IPS DF 6.9 (cell line): ENCODE measurements around the gene BAX.

Experiments
- DNase-seq: peaks from one replicate; pipeline ENCODE4 v3.0.0-alpha.2; 2013; ENCODE audit warnings: low read depth, low spot score
- H3K27ac ChIP-seq: one replicate; pipeline ENCODE4 v1.5.1; 2013; ENCODE audit warnings: low read length, control low read depth
- H3K27me3 ChIP-seq: 2 replicates; pipeline ENCODE4 v1.6.1; 2013; ENCODE audit warnings: mild to moderate bottlenecking, low read length; ENCODE audit not compliant: control insufficient read depth, insufficient read depth
- H3K36me3 ChIP-seq: 2 replicates; pipeline ENCODE4 v1.6.1; 2013; ENCODE audit warnings: low read length; ENCODE audit not compliant: control insufficient read depth, insufficient read depth
- H3K4me1 ChIP-seq: 2 replicates; pipeline ENCODE4 v1.6.1; 2013; ENCODE audit warnings: low read length; ENCODE audit not compliant: control insufficient read depth, insufficient read depth
- H3K4me3 ChIP-seq: 2 replicates; pipeline ENCODE4 v1.5.1; 2013; ENCODE audit warnings: mild to moderate bottlenecking, low read length
- H3K9me3 ChIP-seq: 2 replicates; pipeline ENCODE4 v1.6.1; 2013; ENCODE audit warnings: low read length, inconsistent platforms; ENCODE audit not compliant: control insufficient read depth, insufficient read depth
- WGBS: extraction: QIAGEN DNeasy Blood & Tissue Kit; methylation state at CpG from one replicate; pipeline ENCODE4 v1.1.7; 2013; ENCODE audit warnings: mixed read lengths, missing lambda C conversion rate; ENCODE audit not compliant: insufficient read length, insufficient coverage; 5-methylcytosine and 5-hydroxymethylcytosine counted together

BAX gene

GRCh38 chr19:48928164-48929025, 26.3 kb upstream of the BAX start:
- Histone ChIP-seq H3K4me3 (no peak overlapping the region), H3K27me3 (no peaks in the 10 kb centered on the region; the same call in 1 of the 2 replicates), H3K4me1 (no peaks in the 10 kb centered on the region), H3K9me3 (no peaks in the 10 kb centered on the region), H3K36me3 (no peaks in the 10 kb centered on the region), H3K27ac (no peak overlapping the region)
- no CpG with 5 or more reads among the region's 15 CpGs for WGBS
- no peak for DNase-seq

- Histone ChIP-seq H3K27ac (no peak within 1 kb of the TSS), H3K4me1 (no peaks in the 10 kb centered on the region), H3K36me3 (no peaks in the 10 kb centered on the region), H3K9me3 (no peaks in the 10 kb centered on the region), H3K4me3 (peak within 1 kb of the TSS; percentile 33; the same call in 1 of the 2 replicates), H3K27me3 (no peaks in the 10 kb centered on the region; the same call in 1 of the 2 replicates)
- WGBS = no CpG with 5 or more reads among the region's 43 CpGs
- peak; percentile 97 for DNase-seq
Observed at GRCh38 chr19:48933382-48933932, 21.2 kb upstream of the BAX start, which contains the start of gene DHDH. TSS of gene DHDH (plus strand) at chr19:48933699. CDS start at chr19:48933722, 23 bp downstream.

GRCh38 chr19:48934837-48935236, 19.8 kb upstream of the BAX start:
- Histone ChIP-seq H3K27me3 (no peaks in the 10 kb centered on the region; the same call in 1 of the 2 replicates), H3K4me1 (no peaks in the 10 kb centered on the region), H3K4me3 (no peak overlapping the region), H3K36me3 (no peaks in the 10 kb centered on the region), H3K27ac (no peak overlapping the region), H3K9me3 (no peaks in the 10 kb centered on the region)
- DNase-seq = no peak
- no CpG with 5 or more reads among the region's 19 CpGs for WGBS

DNA sequence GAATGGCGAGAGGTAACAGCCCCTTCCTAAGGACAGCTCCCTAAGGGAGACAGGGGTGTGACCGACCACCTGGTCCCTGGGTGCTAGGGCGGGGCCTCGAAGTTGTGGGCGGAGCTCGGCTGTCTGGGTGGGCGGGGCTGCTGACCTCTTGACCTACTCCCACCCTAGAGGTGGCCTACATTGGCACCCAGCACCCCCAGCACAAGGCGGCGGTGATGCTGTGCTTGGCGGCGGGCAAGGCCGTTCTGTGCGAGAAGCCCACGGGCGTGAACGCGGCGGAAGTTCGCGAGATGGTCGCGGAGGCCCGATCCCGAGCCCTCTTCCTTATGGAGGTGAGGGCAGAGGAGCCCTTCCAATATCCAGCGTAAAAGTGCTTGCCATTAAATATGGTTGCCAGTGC, 18.8 kb upstream of the BAX start:
- no peak overlapping the region for H3K4me3 ChIP-seq
- H3K9me3 ChIP-seq = no peaks in the 10 kb centered on the region
- H3K4me1 ChIP-seq = no peaks in the 10 kb centered on the region
- no peaks in the 10 kb centered on the region; the same call in 1 of the 2 replicates for H3K27me3 ChIP-seq
- no peak overlapping the region for H3K27ac ChIP-seq
- no peaks in the 10 kb centered on the region for H3K36me3 ChIP-seq
- WGBS = no CpG with 5 or more reads among the region's 25 CpGs
- no peak for DNase-seq

GRCh38 chr19:48938256-48938655, 16.4 kb upstream of the BAX start:
- Histone ChIP-seq H3K27ac (no peak overlapping the region), H3K9me3 (no peaks in the 10 kb centered on the region), H3K36me3 (no peaks in the 10 kb centered on the region), H3K27me3 (no peaks in the 10 kb centered on the region), H3K4me1 (no peaks in the 10 kb centered on the region), H3K4me3 (no peak overlapping the region)
- DNase-seq = no peak
- WGBS = no CpG with 5 or more reads among the region's 7 CpGs

DNA sequence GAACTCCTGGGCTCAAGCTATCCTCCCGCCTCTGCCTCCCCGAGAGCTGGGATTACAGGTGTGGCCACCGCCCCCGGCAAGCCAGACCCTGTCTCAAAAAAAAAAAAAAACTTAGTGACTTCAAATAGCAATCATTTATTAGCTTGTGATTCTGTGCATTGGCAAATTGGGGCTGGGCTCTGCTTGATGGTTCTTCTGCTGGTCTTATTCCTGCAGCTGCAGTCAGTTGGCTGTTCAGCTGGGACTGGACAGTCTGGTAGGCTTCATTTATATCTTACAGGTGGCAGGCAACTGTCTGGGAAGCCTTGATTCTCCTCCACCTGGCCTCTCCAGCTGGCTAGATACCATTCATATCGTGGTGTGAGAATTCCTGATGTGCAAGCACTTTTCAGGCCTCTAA, 13.8 kb upstream of the BAX start:
- DNase-seq = no peak
- Histone ChIP-seq H3K9me3 (no peaks in the 10 kb centered on the region), H3K4me3 (no peak overlapping the region), H3K27ac (no peak overlapping the region), H3K36me3 (no peaks in the 10 kb centered on the region), H3K27me3 (no peaks in the 10 kb centered on the region), H3K4me1 (no peaks in the 10 kb centered on the region)
- WGBS = no CpG with 5 or more reads among the region's 5 CpGs

DNA sequence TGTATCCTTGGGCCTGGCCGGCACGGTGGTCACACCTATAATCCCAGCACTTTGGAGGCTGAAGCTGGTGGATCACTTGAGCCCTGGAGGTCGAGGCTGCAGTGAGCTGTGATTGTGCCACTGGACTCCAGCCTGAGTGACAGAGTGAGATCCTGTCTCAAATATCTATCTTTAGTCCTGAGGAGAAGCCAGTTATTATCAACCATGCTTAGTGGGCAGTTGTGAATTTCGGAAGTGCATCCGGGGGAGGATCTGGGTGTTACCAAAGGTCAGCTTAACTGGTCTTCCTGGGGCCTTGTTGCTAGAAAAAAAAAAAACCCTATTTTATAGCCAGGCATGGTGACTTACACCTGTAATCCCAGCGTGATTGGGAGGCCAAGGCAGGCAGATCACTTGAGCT, 11.6 kb upstream of the BAX start:
- Histone ChIP-seq H3K36me3 (no peaks in the 10 kb centered on the region), H3K4me1 (no peaks in the 10 kb centered on the region), H3K27ac (no peak overlapping the region), H3K27me3 (no peaks in the 10 kb centered on the region), H3K9me3 (no peaks in the 10 kb centered on the region), H3K4me3 (no peak overlapping the region)
- DNase-seq = no peak
- WGBS = no CpG with 5 or more reads among the region's 6 CpGs

DNA sequence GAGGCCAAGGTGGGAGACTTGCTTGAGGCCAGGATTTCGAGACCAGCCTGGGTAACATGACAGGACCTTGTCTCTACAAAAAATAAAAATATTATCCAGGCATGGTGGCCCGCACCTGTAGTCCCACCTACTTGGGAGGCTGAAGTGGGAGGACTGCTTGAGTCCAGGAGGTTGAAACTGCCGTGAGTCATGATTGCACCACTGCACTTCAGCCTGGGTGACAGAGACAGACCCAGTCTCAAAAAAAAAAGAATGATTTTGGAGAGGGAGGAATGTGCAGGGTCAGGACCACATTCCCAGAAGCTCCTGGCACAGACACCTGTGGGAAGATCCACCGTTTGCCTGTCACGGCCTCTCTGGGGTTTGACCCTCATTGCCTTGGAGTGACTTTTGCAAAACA, 9.3 kb upstream of the BAX start:
- H3K27me3 ChIP-seq = no peaks in the 10 kb centered on the region
- H3K27ac ChIP-seq = no peak overlapping the region
- no peak overlapping the region for H3K4me3 ChIP-seq
- no peaks in the 10 kb centered on the region for H3K9me3 ChIP-seq
- H3K4me1 ChIP-seq = no peaks in the 10 kb centered on the region
- WGBS = no CpG with 5 or more reads among the region's 5 CpGs
- no peak for DNase-seq
- H3K36me3 ChIP-seq = no peaks in the 10 kb centered on the region

GRCh38 chr19:48945817-48946216, 8.9 kb upstream of the BAX start:
- H3K9me3 ChIP-seq = no peaks in the 10 kb centered on the region
- no peaks in the 10 kb centered on the region for H3K36me3 ChIP-seq
- no peak for DNase-seq
- H3K27me3 ChIP-seq = no peaks in the 10 kb centered on the region
- H3K4me1 ChIP-seq = no peaks in the 10 kb centered on the region
- no CpG with 5 or more reads among the region's 2 CpGs for WGBS
- H3K27ac ChIP-seq = no peak overlapping the region
- no peak overlapping the region for H3K4me3 ChIP-seq

- no peak for DNase-seq
- Histone ChIP-seq H3K4me3 (no peak overlapping the region), H3K9me3 (no peaks in the 10 kb centered on the region), H3K36me3 (no peaks in the 10 kb centered on the region), H3K4me1 (no peaks in the 10 kb centered on the region), H3K27me3 (no peaks in the 10 kb centered on the region), H3K27ac (no peak overlapping the region)
- no CpG with 5 or more reads among the region's 9 CpGs for WGBS
Observed at GRCh38 chr19:48946463-48947257, 8.0 kb upstream of the BAX start.
